Gastroesophageal sphincter (tissue), 4 donors: Measurements from ENCODE around the gene UBR3. TPM values are rescaled to one million over a fixed set of nuclear protein-coding genes. Genes with fewer than 3 reads are reported as not detected.

Experiments used
- ATAC-seq: fragments of 150-250 bp; one replicate; pipeline ENCODE4 v1.9.1; 2016; ENCODE audit warnings: mild to moderate bottlenecking, moderate library complexity
- H3K27ac ChIP-seq, 4 donors: fragments of 200-600 bp; sonication (generic) in 3 of 4; 1 replicate in 3 of 4; 2 replicates in 1 of 4; pipeline ENCODE4 v1.5.1; 2016 to 2019
- H3K27me3 ChIP-seq: fragments of 200-600 bp; sonication (generic); one replicate; pipeline ENCODE4 v1.5.1; 2019
- H3K36me3 ChIP-seq, 2 donors: fragments of 200-600 bp; sonication (generic); one replicate each; pipeline ENCODE4 v1.5.1; 2019; ENCODE audit warnings: control low read depth in 1 of 2
- H3K4me1 ChIP-seq, 3 donors: fragments of 200-600 bp; sonication (generic); 1 replicate in 2 of 3; 2 replicates in 1 of 3; pipeline ENCODE4 v1.5.1; 2016 to 2019; ENCODE audit warnings: control low read depth in 2 of 3
- H3K4me3 ChIP-seq, 2 donors: fragments of 200-600 bp; sonication (generic); one replicate each; pipeline ENCODE4 v1.5.1; 2019; ENCODE audit warnings: mild to moderate bottlenecking in 1 of 2, moderate library complexity in 1 of 2
- H3K9me3 ChIP-seq, 3 donors: fragments of 200-600 bp; sonication (generic); one replicate each; pipeline ENCODE4 v1.5.1; 2017 to 2019; ENCODE audit warnings: control low read depth in 2 of 3
- CTCF ChIP-seq, 4 experiments: fragments of 200-600 bp in 2 of 4; fragments of 450-650 bp in 2 of 4; sonication (generic) in 1 of 4; IDR thresholded peaks; one replicate each; pipeline ENCODE4 v1.5.1; 2017 to 2019; ENCODE audit warnings: antibody characterized with exemption in 4 of 4, mild to moderate bottlenecking in 2 of 4, moderate library complexity in 2 of 4
- EP300 ChIP-seq: sonication (generic); formaldehyde crosslinking; IDR thresholded peaks from one replicate; pipeline ENCODE4 v1.6.1; 2017; ENCODE audit warnings: antibody characterized with exemption, mild to moderate bottlenecking
- POLR2A ChIP-seq, 2 donors: fragments of 450-650 bp; IDR thresholded peaks; one replicate each; pipeline ENCODE4 v1.6.1; 2017; ENCODE audit warnings: antibody characterized with exemption in 2 of 2, mild to moderate bottlenecking in 2 of 2, moderate library complexity in 1 of 2
- POLR2AphosphoS5 ChIP-seq: sonication (generic); formaldehyde crosslinking; IDR thresholded peaks from one replicate; pipeline ENCODE4 v1.6.1; 2017; ENCODE audit warnings: antibody characterized with exemption
- WGBS, 2 donors: methylation state at CpG; one replicate each; pipeline ENCODE4 v1.1.5; 2018; ENCODE audit warnings: low coverage in 1 of 2; 5-methylcytosine and 5-hydroxymethylcytosine counted together
- total RNA-seq, 4 donors: library from RNA; depleted of rRNA; stranded (reverse); fragments of >200 nt; gene quantifications; one replicate each; pipeline ENCODE4 v1.1.0, GENCODE V29; 2016

The UBR3 gene
- total RNA-seq, 4 donors from 2014 or later = 52.9 to 122 (median 66.9) TPM

- H3K9me3 ChIP-seq = no peaks in the 10 kb centered on the region
- WGBS, 2 donors = 22 to 58% methylated on average over 3 to 5 of the region's 5 CpGs
- no peak for ATAC-seq
- TF ChIP-seq CTCF (IDR thresholded peaks at IDR 0.05) (no peak), POLR2AphosphoS5 (no peak), POLR2A (IDR thresholded peaks at IDR 0.05) (no peak), EP300 (no peak)
- H3K4me1 ChIP-seq = peaks cover 0 to 4% (median 0%) of the 10 kb centered on the region in 3 donors
- H3K4me3 ChIP-seq = no peak overlapping the region
- H3K27ac ChIP-seq = no peak overlapping the region
- no peaks in the 10 kb centered on the region for H3K27me3 ChIP-seq
- peaks cover 0 to 7% of the 10 kb centered on the region in 2 donors for H3K36me3 ChIP-seq
These were observed 261.5 kb downstream of the UBR3 start for GRCh38 chr2:170088776-170089175.

- TF ChIP-seq EP300 (no peak), POLR2AphosphoS5 (no peak), POLR2A (IDR thresholded peaks at IDR 0.05) (no peak), CTCF (IDR thresholded peaks at IDR 0.05) (no peak)
- H3K27ac ChIP-seq = no peak overlapping the region
- H3K27me3 ChIP-seq = peaks cover 4% of the 10 kb centered on the region
- H3K36me3 ChIP-seq = no peaks in the 10 kb centered on the region
- no peak overlapping the region for H3K4me3 ChIP-seq
- no peak for ATAC-seq
- H3K4me1 ChIP-seq = peaks cover 0 to 4% (median 0%) of the 10 kb centered on the region in 3 donors
- H3K9me3 ChIP-seq = no peaks in the 10 kb centered on the region
These were observed 263.0 kb downstream of the UBR3 start for GRCh38 chr2:170090229-170090628.

- WGBS, 2 donors = 80 to 93% methylated on average over 1 of the region's 3 CpGs
- H3K27ac ChIP-seq = no peak overlapping the region
These were observed 264.2 kb downstream of the UBR3 start for GRCh38 chr2:170091436-170091835.

GRCh38 chr2:170092436-170093060 is 265.3 kb downstream of the UBR3 start:
- peaks cover 12% of the 10 kb centered on the region for H3K27me3 ChIP-seq
- peaks cover 0 to 4% (median 0%) of the 10 kb centered on the region in 3 donors for H3K4me1 ChIP-seq
- H3K4me3 ChIP-seq = no peak overlapping the region
- no peak for ATAC-seq
- WGBS, 2 donors = 68 to 80% methylated on average over 4 of the region's 4 CpGs
- TF ChIP-seq EP300 = no peak
- TF ChIP-seq POLR2A (IDR thresholded peaks at IDR 0.05) = no peak
- no peak for TF ChIP-seq CTCF (IDR thresholded peaks at IDR 0.05)
- no peak for TF ChIP-seq POLR2AphosphoS5
- no peaks in the 10 kb centered on the region for H3K9me3 ChIP-seq
- no peaks in the 10 kb centered on the region for H3K36me3 ChIP-seq
- no peak overlapping the region for H3K27ac ChIP-seq

More at GRCh38 chr2:170091436-170091835, 264.2 kb downstream of the UBR3 start:
- TF ChIP-seq POLR2A (IDR thresholded peaks at IDR 0.05) = no peak
- no peak for TF ChIP-seq CTCF (IDR thresholded peaks at IDR 0.05)
- TF ChIP-seq POLR2AphosphoS5 = no peak
- no peak for TF ChIP-seq EP300
- Histone ChIP-seq H3K4me3 (no peak overlapping the region), H3K4me1 (peaks cover 0 to 4% (median 0%) of the 10 kb centered on the region in 3 donors), H3K36me3 (no peaks in the 10 kb centered on the region), H3K27me3 (peaks cover 12% of the 10 kb centered on the region), H3K9me3 (no peaks in the 10 kb centered on the region)
- ATAC-seq = no peak

- no peak overlapping the region for H3K4me3 ChIP-seq
- no peak for ATAC-seq
- no peak for TF ChIP-seq CTCF (IDR thresholded peaks at IDR 0.05)
- no peak for TF ChIP-seq EP300
- no peak for TF ChIP-seq POLR2AphosphoS5
- no peak for TF ChIP-seq POLR2A (IDR thresholded peaks at IDR 0.05)
- no peaks in the 10 kb centered on the region for H3K36me3 ChIP-seq
- no peak overlapping the region for H3K27ac ChIP-seq
- no peaks in the 10 kb centered on the region for H3K4me1 ChIP-seq
- H3K27me3 ChIP-seq = peaks cover 12% of the 10 kb centered on the region
- H3K9me3 ChIP-seq = no peaks in the 10 kb centered on the region
These were observed 268.1 kb downstream of the UBR3 start for GRCh38 chr2:170095380-170095779.
